Measurements from ENCODE around the gene CFH.

The CFH gene

GRCh38 chr1:196649990-196650389 lies 1.9 kb upstream of the CFH start:
- TF ChIP-seq, protein P1, sequence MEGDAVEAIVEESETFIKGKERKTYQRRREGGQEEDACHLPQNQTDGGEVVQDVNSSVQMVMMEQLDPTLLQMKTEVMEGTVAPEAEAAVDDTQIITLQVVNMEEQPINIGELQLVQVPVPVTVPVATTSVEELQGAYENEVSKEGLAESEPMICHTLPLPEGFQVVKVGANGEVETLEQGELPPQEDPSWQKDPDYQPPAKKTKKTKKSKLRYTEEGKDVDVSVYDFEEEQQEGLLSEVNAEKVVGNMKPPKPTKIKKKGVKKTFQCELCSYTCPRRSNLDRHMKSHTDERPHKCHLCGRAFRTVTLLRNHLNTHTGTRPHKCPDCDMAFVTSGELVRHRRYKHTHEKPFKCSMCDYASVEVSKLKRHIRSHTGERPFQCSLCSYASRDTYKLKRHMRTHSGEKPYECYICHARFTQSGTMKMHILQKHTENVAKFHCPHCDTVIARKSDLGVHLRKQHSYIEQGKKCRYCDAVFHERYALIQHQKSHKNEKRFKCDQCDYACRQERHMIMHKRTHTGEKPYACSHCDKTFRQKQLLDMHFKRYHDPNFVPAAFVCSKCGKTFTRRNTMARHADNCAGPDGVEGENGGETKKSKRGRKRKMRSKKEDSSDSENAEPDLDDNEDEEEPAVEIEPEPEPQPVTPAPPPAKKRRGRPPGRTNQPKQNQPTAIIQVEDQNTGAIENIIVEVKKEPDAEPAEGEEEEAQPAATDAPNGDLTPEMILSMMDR (IDR thresholded peaks at IDR 0.05; ENCODE audit: low read depth, low read length, missing control alignments) = no peak
- no peak overlapping the region for H3K4me3 ChIP-seq (ENCODE audit: low read depth, low read length)
- DNase-seq (ENCODE audit: low read depth) = no peak
- in situ Hi-C loops (cut with HindIII; ENCODE audit: low sequenced_read_pairs) = no loop called here

GRCh38 chr1:196650403-196650802 lies 1.4 kb upstream of the CFH start:
- H3K4me3 ChIP-seq (ENCODE audit: low read depth, low read length) = no peak overlapping the region
- TF ChIP-seq, protein P1 (IDR thresholded peaks at IDR 0.05; ENCODE audit: low read depth, low read length, missing control alignments) = no peak
- in situ Hi-C loops (cut with HindIII; ENCODE audit: low sequenced_read_pairs) = no loop called here
- DNase-seq (ENCODE audit: low read depth) = no peak

DNA sequence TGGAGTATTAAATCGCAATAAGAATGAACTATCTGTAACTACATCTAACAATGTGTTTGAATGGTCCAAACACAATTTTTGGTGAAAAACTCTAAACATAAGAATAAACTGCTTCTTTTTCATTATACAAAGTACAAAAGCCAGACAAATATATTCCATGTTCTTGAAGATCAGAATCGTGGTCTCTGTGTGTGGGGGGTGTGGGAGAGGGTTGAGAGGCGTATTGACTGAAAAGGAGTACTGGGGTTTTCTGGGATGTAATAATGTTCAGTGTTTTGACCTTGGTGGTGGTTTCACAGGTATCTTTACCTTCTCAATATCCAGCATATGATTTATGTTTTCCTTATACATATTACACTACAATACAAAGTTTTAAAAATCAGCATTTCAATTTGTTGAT lies 764 bp upstream of the CFH start:
- TF ChIP-seq, protein P1 (IDR thresholded peaks at IDR 0.05; ENCODE audit: low read depth, low read length, missing control alignments) = no peak
- no peak overlapping the region for H3K4me3 ChIP-seq (ENCODE audit: low read depth, low read length)
- DNase-seq (ENCODE audit: low read depth) = no peak
- in situ Hi-C loops (cut with HindIII; ENCODE audit: low sequenced_read_pairs) = no loop called here

DNA sequence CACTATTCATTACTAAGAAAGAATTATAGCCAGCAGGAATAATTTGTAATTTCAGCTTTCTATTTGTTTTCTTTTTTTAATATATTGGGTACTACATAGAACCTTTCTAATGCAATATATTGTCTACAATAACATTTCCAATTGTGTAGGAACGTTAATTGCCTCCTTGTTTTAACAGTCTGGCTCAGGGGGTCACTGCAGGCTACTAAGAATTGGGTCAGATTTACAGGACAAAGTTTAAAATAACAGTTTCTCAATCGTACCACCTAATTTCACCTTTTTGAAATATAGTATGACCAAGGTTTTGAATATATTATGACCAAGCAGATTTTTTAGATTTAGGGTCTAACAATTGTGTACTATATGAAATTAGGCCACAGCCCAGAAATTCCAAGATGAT lies 2.4 kb downstream of the CFH start:
- H3K4me3 ChIP-seq (ENCODE audit: low read depth, low read length) = peak overlapping the region; percentile 37
- TF ChIP-seq, protein P1 (IDR thresholded peaks at IDR 0.05; ENCODE audit: low read depth, low read length, missing control alignments) = no peak

GRCh38 chr1:196655071-196655470 lies 3.2 kb downstream of the CFH start:
- TF ChIP-seq, protein P1 (IDR thresholded peaks at IDR 0.05; ENCODE audit: low read depth, low read length, missing control alignments) = no peak
- no peak for DNase-seq (ENCODE audit: low read depth)
- H3K4me3 ChIP-seq (ENCODE audit: low read depth, low read length) = no peak overlapping the region
- in situ Hi-C loops (cut with HindIII; ENCODE audit: low sequenced_read_pairs) = no loop called here

More for the DNA sequence above, 2.4 kb downstream of the CFH start:
- in situ Hi-C loops (cut with HindIII; ENCODE audit: low sequenced_read_pairs) = no loop called here
- DNase-seq (ENCODE audit: low read depth) = no peak

DNA sequence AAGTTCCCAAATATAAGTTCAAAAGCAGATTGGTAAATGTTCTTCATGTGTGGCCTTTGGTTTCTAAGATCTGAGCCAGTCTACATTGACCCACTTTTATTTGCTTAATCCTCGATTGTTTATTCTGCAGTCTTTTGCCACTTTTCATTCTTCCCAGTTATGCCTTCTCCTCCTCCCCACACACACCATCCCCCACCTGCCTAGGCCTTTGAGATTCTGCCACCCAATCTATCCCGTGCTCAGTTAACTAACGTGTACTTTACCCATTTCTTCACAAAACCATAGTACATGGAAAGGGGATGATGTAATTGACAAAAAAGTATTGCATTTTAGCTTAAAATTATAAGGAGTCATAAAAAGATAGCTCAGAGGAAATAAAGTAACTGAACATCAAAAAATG lies 3.7 kb downstream of the CFH start:
- TF ChIP-seq, protein P1 (IDR thresholded peaks at IDR 0.05; ENCODE audit: low read depth, low read length, missing control alignments) = no peak
- in situ Hi-C loops (cut with HindIII; ENCODE audit: low sequenced_read_pairs) = no loop called here
- no peak for DNase-seq (ENCODE audit: low read depth)
- H3K4me3 ChIP-seq (ENCODE audit: low read depth, low read length) = no peak overlapping the region

DNA sequence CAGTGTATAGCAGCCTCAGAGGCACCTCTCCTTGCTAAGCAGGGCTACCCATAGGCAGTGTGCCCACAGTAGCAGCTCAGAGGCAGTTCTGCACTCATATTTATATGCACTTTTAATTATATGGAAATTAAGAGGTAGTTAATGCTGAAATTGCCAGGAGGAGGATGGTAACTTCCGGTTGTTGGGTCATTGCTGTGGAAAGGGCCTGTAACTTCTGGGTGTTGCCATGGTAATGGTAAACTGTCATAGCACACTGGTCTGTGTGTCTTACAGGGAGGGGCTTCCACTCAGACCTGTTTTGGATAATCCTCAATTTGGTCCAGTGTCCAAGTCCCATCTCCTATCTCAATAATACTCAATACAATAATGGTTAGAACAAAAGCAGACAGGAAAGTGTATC lies 7.6 kb downstream of the CFH start:
- TF ChIP-seq, protein P1 (IDR thresholded peaks at IDR 0.05; ENCODE audit: low read depth, low read length, missing control alignments) = no peak
- H3K4me3 ChIP-seq (ENCODE audit: low read depth, low read length) = no peak overlapping the region
- in situ Hi-C loops (cut with HindIII; ENCODE audit: low sequenced_read_pairs) = no loop called here
- no peak for DNase-seq (ENCODE audit: low read depth)

Data from astrocyte of the cerebellum (primary cell).